CD4-positive, alpha-beta T cell treated with Interleukin-21 for 1 hour (primary cell): ENCODE measurements around the gene FAXDC2.

ENCODE experiments used
- DNase-seq: peaks from one replicate; pipeline ENCODE4 v3.0.0-alpha.2; 2020

Gene FAXDC2, protein sequence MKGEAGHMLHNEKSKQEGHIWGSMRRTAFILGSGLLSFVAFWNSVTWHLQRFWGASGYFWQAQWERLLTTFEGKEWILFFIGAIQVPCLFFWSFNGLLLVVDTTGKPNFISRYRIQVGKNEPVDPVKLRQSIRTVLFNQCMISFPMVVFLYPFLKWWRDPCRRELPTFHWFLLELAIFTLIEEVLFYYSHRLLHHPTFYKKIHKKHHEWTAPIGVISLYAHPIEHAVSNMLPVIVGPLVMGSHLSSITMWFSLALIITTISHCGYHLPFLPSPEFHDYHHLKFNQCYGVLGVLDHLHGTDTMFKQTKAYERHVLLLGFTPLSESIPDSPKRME

GRCh38 chr5:154850255-154851062, at the start of gene FAXDC2:
TSS of gene FAXDC2 (minus strand) at chr5:154850603. CDS start at chr5:154838178, 12,425 bp downstream.
- no peak for DNase-seq

DNA sequence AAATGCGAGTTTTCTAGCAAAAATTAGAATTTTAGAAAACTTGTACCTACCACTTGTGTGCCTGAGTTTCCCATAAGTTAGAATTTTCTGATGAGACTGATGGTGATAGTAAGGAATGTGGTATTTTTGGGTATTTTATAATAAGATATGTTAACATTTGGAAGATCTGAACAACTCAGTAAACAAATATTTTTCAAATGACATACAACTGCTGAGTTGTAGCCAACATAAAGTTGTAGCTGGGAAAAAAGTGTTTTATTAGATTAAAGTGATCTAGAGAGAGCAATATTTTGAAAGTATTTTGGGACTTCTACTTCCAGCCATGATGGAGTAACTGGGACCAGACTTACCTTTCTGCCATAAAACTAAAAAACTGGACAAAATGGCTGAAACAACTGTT, 49.7 kb upstream of the FAXDC2 start:
- no peak for DNase-seq

GRCh38 chr5:154899151-154899816, 48.9 kb upstream of the FAXDC2 start:
- DNase-seq = no peak

GRCh38 chr5:154898210-154898609, 47.8 kb upstream of the FAXDC2 start:
- DNase-seq = no peak

GRCh38 chr5:154896562-154897165, 46.3 kb upstream of the FAXDC2 start:
- no peak for DNase-seq

GRCh38 chr5:154895606-154896561, 45.5 kb upstream of the FAXDC2 start:
- no peak for DNase-seq

DNA sequence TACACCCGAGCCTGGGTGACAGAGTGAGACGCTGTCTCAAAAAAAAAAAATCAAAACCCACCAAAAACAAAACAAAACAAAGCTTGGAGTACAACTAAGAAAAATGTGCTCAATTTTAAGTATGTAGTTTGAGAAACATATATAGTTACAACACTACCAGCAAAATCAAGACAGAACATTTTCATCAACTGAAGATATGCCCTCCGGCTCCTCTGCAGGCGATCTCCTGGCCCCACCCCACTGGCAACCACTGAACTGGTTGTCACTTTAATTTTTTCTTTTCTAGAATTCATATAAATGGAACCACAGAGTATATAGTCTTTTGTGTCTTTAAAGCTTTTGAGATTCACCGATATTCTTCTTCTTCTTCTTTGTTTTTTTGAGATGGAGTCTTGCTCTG, 43.0 kb upstream of the FAXDC2 start:
- no peak for DNase-seq

DNA sequence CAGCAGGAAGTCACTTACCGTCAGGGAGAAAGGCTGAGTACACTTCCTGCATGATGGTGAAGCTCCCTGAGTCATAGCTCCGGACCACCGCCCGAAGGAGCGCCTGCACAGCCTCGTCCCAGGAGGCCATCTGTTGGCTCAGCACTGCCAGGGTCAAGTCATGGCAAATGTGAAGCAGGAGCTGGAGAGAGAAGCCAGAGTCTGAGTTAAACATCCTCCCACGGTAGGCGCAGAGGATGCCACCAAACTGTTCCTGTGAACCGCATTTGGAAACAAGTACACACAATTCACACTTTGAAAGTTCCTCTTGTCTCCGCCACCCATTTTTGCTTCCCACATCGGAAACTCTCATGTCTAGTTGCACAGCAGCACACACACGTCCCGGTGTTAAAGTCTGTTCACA, 42.0 kb upstream of the FAXDC2 start:
- no peak for DNase-seq

DNA sequence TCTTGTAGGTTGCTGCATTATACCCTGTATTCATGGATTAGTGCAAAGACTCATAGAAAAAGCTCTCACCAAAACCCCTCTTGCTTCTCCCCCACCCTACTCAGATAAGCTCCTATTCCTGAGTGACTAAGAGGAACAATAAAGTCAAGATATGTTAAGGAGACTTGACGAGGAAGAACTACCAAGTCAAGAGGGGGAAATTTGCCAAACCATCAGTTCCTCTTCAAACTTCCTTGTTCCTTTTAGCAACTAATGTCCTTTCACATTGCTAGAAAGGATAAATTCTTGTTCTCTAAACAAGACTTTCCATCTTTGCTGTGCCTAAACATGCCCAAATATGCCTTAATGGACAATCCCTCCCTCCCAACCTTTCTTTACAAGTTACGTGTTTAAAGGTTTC, 35.0 kb upstream of the FAXDC2 start:
- no peak for DNase-seq

GRCh38 chr5:154884424-154884823, 34.0 kb upstream of the FAXDC2 start:
- DNase-seq = no peak

GRCh38 chr5:154881986-154882385, 31.6 kb upstream of the FAXDC2 start:
- no peak for DNase-seq

DNA sequence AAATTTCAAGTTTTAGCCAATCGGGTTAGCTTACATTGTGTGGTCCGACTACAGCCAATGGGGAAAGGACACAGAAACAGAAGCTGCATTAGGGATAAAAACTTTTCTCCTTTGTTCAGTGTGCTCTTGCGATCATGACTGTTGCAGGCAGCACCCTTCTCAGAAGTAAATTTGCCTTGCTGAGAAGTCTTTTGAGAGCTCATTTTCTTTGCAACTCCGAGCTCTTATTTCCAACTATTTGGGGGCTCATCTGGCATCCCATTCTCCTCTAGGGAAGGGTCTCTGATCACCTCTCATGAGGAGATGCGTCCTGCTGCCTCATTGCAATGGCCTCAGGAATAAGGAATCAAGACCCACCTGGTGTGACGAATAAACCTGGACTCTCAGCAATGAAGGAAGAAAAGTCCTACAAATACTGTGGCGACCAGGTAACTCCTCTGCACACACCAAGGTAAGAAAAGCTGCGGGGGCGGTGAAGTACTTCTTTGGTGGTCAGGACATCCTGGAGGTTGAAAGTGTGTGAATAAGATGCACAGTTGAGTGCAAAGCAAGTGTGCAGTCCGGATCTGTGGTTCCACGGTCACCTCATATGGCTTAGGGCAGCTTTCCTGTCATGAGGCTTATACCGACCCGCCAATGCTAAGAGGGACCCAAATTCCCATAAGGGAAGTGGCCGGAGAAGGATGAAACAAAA, 28.4 kb upstream of the FAXDC2 start:
- DNase-seq = no peak

GRCh38 chr5:154873791-154874331, 23.5 kb upstream of the FAXDC2 start:
- no peak for DNase-seq

DNA sequence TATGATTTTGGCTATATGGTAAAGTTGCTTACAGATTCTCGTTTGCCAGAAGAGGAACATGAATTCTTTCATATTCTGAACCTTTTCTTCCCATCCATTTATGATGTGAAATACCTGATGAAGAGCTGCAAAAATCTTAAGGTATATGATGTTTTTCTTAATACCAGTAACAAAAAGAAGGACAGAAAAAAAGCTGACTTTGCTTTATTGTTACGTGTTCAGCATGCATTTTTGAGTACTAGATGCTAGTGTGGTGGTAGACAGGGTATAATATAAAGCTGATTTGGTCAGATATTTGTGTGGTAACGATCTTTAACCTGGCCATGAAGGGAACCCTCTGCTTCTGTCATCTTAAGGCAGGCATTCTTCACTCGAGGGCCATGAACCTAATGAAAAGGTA, 21.3 kb upstream of the FAXDC2 start:
- DNase-seq = no peak

DNA sequence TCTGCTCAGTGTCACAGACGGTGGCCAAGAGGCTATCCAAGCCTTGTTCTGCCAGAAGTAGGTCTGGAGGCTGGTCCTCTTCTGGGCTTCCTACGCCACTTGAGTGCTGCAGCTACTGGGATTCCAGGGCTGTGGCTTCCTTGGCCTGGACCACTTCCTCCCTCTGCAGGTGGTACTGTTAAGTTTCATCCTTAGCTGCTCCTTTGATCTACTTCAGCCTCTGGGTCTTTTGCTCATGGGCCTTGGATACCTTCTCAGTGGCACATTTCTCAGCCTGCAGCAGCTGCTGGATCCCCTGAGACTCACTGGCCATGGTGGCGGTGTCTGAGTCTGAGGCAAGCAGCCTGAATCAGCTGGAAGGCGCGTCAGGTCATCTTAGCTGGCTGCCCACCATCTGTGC, 18.3 kb upstream of the FAXDC2 start:
- DNase-seq = peak; percentile 19

DNA sequence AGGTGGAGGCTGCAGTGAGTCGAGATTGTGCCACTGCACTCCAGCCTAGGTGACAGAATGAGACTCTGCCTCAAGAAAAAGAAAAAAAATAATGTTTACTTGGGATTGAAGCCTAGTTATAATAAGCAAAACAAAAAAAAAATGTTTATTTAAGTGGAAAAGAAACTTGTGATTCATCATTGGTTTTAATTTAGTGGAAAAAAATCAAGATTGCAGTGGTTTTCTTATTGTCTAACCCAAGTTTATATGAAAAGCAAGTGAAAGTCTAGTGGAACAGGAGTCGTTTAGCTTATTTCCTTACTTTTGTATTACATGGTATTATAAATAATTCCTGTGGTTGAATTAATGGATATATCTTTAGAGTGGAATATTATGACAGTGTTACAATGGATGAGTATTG, 16.4 kb upstream of the FAXDC2 start:
- no peak for DNase-seq

DNA sequence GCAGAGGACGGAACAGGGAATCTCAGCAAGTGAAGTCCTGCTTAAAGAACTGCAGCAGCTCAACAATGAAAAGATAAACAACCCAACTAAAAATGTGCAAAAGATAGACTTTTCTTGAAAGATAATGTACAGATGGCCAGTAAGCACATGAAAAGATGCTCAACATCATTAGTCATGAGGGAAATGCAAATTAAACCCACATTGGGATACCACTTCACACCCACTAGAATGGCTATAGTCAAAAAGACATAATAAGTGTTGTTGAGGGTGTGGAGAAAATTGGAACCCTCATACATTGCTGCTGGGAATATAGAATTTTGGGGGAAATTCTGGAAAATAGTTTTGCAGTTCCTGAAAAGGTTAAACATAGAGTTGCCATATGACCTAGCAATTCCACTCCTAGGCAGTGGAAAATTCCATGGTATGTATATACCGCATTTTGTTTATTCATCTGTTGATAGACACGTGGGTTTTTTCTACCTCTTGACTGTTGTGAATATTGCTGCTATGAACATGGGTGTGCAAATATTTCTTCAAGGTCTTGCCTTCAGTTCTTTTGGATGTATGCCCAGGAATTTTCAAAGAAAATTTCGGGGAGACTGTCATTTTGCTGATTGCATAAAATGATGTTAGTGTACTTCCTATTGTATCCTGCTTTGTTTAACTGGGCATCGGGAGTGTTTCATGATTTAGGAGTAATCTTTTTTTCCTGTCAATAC, 15.2 kb upstream of the FAXDC2 start:
- no peak for DNase-seq

DNA sequence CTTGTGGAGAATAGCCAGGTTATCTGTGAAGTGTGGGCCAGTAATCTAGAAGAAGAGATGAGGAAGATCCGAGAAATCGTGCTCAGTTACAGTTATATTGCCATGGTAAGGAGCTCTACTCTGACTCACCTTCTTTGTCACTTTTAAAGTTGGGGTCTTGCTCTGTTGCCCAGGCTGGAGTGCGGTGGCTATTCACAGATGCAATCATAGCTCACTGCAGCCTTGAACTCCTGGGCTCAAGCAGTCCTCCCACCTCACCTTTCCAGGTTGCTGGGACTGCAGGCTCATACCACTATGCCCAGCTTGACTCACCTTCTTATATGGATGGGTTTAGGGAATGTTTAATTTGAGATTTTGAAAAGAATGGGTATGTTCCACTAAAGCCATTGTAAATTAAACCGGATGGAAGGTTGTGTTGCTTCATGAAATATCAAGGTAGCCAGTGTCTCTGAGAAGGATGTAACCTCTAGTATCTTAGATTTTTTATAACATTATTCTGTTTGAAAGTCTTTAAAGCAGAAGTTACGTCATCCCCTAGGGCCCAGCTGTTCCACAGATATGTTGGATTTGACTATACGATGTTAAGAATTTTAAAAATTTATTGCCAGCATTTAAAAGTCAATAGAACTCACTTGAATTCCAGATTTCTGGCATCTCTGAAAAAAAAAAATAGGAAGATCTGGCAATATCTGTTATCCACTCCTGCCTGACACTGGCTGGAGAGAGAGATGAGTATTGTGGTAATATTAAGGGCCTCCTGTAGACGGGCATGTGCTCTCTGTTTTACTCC, 13.1 kb upstream of the FAXDC2 start:
- no peak for DNase-seq

DNA sequence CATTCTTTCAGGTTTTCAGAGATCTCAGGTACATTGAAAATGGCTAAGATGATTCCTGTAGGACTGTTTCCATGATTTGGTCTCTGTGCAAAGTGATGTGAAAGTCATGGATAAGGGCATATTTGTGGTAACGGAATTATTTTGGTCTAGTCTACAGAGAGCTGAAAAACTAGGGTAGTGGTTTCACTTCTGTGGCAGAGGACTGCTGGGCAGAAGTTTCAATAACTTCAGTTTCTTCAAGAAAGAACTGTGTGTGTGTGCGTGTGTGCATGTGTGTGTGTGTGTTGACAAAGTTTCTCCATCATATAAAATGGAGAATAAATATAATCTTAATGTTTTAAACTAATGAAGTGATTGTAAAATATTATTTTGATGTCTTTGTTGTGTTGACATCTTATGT, 12.4 kb upstream of the FAXDC2 start:
- DNase-seq = no peak

DNA sequence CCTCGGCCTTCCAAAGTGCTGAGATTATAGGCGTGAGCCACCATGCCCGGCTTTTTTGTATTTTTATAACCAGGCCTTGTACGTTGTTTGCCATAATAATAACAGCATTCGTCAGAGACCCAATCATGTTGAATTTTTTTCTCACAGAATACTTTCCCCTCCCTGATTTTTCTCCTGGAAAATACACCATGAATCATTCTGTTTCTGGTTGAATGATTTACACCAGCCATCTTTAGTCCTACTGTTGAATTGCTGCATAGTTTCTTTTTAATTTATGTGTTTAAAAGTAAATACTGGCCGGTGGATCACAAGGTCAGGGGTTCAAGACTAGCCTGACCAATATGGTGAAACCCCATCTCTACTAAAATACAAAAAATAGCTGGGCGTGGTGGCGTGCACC, 11.5 kb upstream of the FAXDC2 start:
- DNase-seq = no peak
